Fibroblast of skin of back (primary cell): ENCODE data around the gene BAG5. TPM values are rescaled to one million over a fixed set of nuclear protein-coding genes. Genes with fewer than 3 reads are reported as not detected.
"Not testable (repeated sequence)": the region's sequence is repeated elsewhere in the genome, so short reads cannot be mapped to it uniquely, and the experiment has no call there.

Experiments used
- DNase-seq: peaks from one replicate; pipeline ENCODE4 v3.0.0-alpha.2; 2013
- polyA plus RNA-seq, 2 experiments: library from polyadenylated mRNA; unstranded; fragments of 120-200 nt; gene quantifications; one replicate each; pipeline ENCODE4 v1.2.1, GENCODE V29; 2013; ENCODE audit not compliant: insufficient read length in 2 of 2

Gene BAG5
- 16.6 TPM for polyA plus RNA-seq (2013, experiment 1 of 2; ENCODE audit: insufficient read length)
- 13.6 TPM for polyA plus RNA-seq (2013, experiment 2 of 2; ENCODE audit: insufficient read length)

GRCh38 chr14:103562429-103563225, at the start of gene BAG5, which contains the start of gene COA8:
Gene BAG5 (minus strand): TSS chr14:103562657. CDS start chr14:103561164, 1,493 bp downstream.
Gene COA8 (plus strand): TSS chr14:103562960. CDS start chr14:103563002, 42 bp downstream.
- DNase-seq: peak; percentile 86

- no peak for DNase-seq
These were observed 48.8 kb upstream of the BAG5 start for GRCh38 chr14:103611215-103611614.

GRCh38 chr14:103609081-103609480, 46.6 kb upstream of the BAG5 start:
- not testable (repeated sequence) for DNase-seq

- no peak for DNase-seq
These were observed 45.4 kb upstream of the BAG5 start for GRCh38 chr14:103607822-103608221.

- DNase-seq: peak; percentile 88
These were observed 44.7 kb upstream of the BAG5 start for GRCh38 chr14:103606963-103607668.

GRCh38 chr14:103604620-103605019, 42.2 kb upstream of the BAG5 start:
- DNase-seq: no peak

GRCh38 chr14:103600503-103600902, 38.0 kb upstream of the BAG5 start:
- DNase-seq: no peak

- peak; percentile 81 for DNase-seq
These were observed 35.3 kb upstream of the BAG5 start for GRCh38 chr14:103597623-103598377.

GRCh38 chr14:103594265-103594664, 31.8 kb upstream of the BAG5 start:
- peak; percentile 70 for DNase-seq

- no peak for DNase-seq
These were observed 31.1 kb upstream of the BAG5 start for GRCh38 chr14:103593577-103593976.

GRCh38 chr14:103584326-103584915, 22.0 kb upstream of the BAG5 start:
- no peak for DNase-seq

- no peak for DNase-seq
These were observed 19.7 kb upstream of the BAG5 start for GRCh38 chr14:103581954-103582703.

GRCh38 chr14:103581206-103581605, 18.7 kb upstream of the BAG5 start:
- no peak for DNase-seq

- no peak for DNase-seq
These were observed 16.1 kb upstream of the BAG5 start for GRCh38 chr14:103578401-103579075.

- DNase-seq: peak; percentile 81
These were observed 14.0 kb upstream of the BAG5 start for GRCh38 chr14:103576371-103577024.

GRCh38 chr14:103574707-103575285, 12.3 kb upstream of the BAG5 start:
- no peak for DNase-seq

GRCh38 chr14:103574104-103574503, 11.6 kb upstream of the BAG5 start:
- DNase-seq: no peak

- no peak for DNase-seq
These were observed 7.0 kb upstream of the BAG5 start for GRCh38 chr14:103569408-103569807.

GRCh38 chr14:103568952-103569351, 6.5 kb upstream of the BAG5 start:
- no peak for DNase-seq

GRCh38 chr14:103563844-103564505, 1.5 kb upstream of the BAG5 start:
- no peak for DNase-seq
